ENCODE measurements around the gene MPV17.

DNA sequence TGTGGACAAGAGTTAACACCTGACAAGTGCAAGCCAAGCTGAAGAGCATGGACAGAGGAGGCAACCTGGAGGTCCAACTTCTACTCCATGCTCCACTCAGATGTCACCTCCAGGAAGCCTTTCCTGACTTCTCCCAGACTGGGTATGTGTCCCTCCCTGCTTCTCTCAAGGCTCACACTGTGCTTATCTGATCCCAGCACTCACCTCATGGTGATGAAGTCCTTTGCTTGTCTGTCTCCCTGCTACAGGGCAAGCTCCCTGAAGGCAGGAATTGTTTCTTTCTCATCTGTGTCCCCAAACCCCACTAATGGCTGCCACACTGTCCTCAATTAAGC, 57.4 kb downstream of the MPV17 start:
- no peak for TF ChIP-seq NFE2L2 (conservative IDR thresholded peaks at IDR 0.05; ENCODE audit: low read length)
- TF ChIP-seq, protein P1, sequence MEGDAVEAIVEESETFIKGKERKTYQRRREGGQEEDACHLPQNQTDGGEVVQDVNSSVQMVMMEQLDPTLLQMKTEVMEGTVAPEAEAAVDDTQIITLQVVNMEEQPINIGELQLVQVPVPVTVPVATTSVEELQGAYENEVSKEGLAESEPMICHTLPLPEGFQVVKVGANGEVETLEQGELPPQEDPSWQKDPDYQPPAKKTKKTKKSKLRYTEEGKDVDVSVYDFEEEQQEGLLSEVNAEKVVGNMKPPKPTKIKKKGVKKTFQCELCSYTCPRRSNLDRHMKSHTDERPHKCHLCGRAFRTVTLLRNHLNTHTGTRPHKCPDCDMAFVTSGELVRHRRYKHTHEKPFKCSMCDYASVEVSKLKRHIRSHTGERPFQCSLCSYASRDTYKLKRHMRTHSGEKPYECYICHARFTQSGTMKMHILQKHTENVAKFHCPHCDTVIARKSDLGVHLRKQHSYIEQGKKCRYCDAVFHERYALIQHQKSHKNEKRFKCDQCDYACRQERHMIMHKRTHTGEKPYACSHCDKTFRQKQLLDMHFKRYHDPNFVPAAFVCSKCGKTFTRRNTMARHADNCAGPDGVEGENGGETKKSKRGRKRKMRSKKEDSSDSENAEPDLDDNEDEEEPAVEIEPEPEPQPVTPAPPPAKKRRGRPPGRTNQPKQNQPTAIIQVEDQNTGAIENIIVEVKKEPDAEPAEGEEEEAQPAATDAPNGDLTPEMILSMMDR (IDR thresholded peaks at IDR 0.05), result no peak
